ENCODE results near the gene IRF2BPL. TPM values are rescaled to one million over a fixed set of nuclear protein-coding genes. Genes with fewer than 3 reads are reported as not detected.

IRF2BPL gene
- total RNA-seq, 2 donors from 2014 or later = 113 to 141 TPM

DNA sequence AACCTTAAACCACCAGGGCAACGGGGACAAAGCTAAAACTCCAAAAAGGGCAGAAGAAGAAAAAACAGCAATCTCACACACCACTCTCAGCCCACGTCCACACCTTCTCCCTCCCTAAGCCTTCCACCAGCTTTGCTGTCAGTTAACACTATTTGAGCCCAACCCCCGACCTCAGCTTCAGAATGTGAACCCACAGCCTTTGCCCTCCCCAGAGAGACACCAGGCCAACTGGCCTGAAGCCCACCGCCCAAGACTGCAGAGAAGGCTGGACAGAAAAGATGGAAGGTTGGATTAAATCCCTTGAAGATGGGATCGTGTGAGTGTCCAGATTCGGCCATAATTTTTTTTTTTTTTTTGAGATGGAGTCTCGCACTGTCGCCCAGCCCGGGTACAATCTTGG, 22.4 kb downstream of the IRF2BPL start:
- peaks cover 24% of the 10 kb centered on the region for H3K4me1 ChIP-seq (replicated peaks)
- no peaks in the 10 kb centered on the region for H3K36me3 ChIP-seq
- no peak overlapping the region for H3K4me3 ChIP-seq
- no peaks in the 10 kb centered on the region for H3K9me3 ChIP-seq
- TF ChIP-seq POLR2AphosphoS5 (IDR thresholded peaks at IDR 0.05) (no peak), POLR2A (IDR thresholded peaks at IDR 0.05) (no peak)
- TF ChIP-seq, protein P1, sequence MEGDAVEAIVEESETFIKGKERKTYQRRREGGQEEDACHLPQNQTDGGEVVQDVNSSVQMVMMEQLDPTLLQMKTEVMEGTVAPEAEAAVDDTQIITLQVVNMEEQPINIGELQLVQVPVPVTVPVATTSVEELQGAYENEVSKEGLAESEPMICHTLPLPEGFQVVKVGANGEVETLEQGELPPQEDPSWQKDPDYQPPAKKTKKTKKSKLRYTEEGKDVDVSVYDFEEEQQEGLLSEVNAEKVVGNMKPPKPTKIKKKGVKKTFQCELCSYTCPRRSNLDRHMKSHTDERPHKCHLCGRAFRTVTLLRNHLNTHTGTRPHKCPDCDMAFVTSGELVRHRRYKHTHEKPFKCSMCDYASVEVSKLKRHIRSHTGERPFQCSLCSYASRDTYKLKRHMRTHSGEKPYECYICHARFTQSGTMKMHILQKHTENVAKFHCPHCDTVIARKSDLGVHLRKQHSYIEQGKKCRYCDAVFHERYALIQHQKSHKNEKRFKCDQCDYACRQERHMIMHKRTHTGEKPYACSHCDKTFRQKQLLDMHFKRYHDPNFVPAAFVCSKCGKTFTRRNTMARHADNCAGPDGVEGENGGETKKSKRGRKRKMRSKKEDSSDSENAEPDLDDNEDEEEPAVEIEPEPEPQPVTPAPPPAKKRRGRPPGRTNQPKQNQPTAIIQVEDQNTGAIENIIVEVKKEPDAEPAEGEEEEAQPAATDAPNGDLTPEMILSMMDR (IDR thresholded peaks at IDR 0.05) = no peak
- intact Hi-C loops (cut with DNase I) = no loop called here
- WGBS = 54% methylated on average over 9 of the region's 9 CpGs
- DNase-seq (ENCODE audit: low spot score) = no peak
- H3K27ac ChIP-seq = peak overlapping the region; percentile 87 to 92
- no peaks in the 10 kb centered on the region for H3K27me3 ChIP-seq (replicated peaks; ENCODE audit: insufficient read depth)

DNA sequence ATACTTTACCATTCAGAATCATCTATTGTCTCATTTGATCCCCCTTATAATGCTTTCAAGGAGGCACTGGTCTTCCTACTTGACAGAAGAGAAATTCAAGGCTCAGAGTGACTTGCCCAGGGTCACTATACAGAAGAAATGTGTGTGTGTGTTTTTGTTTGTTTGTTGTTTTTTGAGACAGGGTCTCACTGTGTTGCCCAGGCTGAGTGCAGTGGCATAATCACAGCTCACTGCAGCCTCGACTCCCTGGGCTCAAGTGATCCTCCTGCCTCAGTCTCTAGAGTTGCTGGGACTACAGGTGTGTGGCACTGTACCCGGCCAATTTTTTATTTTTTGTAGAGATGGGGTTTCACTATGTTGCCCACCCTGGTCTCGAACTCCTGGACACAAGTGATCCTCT, 22.9 kb downstream of the IRF2BPL start:
- peaks cover 28% of the 10 kb centered on the region for H3K4me1 ChIP-seq (replicated peaks)
- peak overlapping the region; percentile 87 to 92 for H3K27ac ChIP-seq
- no peak overlapping the region for H3K4me3 ChIP-seq
- H3K27me3 ChIP-seq (replicated peaks; ENCODE audit: insufficient read depth) = no peaks in the 10 kb centered on the region
- H3K9me3 ChIP-seq = no peaks in the 10 kb centered on the region
- no peaks in the 10 kb centered on the region for H3K36me3 ChIP-seq
- no peak for DNase-seq (ENCODE audit: low spot score)
- WGBS = 85% methylated on average over 3 of the region's 3 CpGs
- TF ChIP-seq, protein P1 (IDR thresholded peaks at IDR 0.05) = no peak
- TF ChIP-seq POLR2AphosphoS5 (IDR thresholded peaks at IDR 0.05) (no peak), POLR2A (IDR thresholded peaks at IDR 0.05) (no peak)
- intact Hi-C loops (cut with DNase I) = no loop called here

DNA sequence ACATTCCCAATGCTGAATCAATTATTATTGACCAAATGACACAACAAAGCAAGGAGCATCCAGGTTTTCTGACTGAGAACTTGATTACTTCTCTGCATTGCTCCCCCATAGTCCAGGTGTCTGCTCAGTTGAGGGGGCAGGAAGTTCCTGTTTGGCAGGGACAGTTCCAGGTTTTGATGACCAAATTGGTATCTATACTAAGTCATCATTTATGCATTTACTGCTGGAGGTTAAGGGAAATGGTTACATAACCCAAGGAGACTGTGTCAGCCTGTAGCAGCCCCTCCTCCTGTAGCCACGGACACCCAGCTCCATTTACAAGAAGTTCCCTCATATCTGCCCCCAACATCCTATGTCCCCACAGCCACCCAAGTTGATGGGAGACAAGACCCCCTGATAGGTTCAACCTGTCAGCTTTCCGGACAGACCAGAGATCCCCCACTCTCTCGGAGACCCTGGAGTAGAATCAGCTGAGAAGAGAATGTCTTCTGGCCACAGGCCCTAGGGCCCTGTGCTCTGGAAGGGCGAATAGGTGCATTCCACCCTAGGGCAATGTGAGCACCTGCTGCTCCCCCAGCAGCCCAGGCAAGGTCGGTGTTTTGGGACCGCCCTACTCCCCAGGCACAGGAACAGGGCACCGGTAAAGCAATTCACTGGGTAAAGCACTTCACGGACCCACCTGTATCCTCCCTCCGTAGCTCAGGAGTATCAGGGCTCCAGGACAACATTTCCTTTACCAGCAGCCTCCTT, 23.6 kb downstream of the IRF2BPL start:
- no peak for DNase-seq (ENCODE audit: low spot score)

DNA sequence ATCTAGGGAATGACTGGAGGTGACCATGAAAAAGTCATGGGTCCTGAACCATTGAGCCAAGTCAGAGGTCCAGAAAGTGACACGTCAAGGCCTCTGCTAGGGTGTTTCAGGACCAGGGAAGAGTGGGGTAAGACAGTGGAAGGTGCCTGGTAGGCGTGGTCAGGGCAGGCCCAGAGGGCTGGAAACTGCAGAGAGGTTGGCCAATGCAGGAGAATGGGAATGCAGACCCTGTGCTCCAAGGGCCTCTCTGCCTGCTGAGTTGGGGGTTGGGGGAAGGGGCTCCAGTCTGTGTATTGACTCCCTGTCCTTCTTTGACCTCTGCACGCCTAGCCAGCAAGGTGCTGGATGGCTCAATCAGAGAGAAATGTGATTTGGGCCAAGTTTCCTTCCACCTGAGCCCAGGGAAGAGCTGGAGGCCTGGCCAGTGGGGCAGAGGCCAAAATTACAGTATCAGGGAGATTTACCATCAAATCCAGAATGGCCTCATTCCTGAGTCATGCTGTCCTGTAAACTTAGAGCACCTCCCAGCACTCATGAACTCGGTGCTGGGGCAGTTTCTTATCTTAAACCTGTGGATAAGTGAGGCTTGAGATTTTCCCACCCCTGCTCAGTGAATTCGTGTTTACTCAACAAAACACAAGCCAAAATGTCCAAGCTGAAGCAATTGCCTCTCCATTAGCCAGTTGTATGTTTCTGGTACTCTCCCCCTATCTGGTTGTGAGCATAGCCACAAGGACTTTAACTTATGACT, 24.4 kb downstream of the IRF2BPL start:
- no peak for DNase-seq (ENCODE audit: low spot score)
- Histone ChIP-seq H3K4me3 (no peak overlapping the region), H3K36me3 (no peaks in the 10 kb centered on the region), H3K27ac (peak overlapping the region; percentile 30 to 92), H3K4me1 (replicated peaks) (peaks cover 32% of the 10 kb centered on the region), H3K9me3 (no peaks in the 10 kb centered on the region), H3K27me3 (replicated peaks; ENCODE audit: insufficient read depth) (no peaks in the 10 kb centered on the region)
- intact Hi-C loops (cut with DNase I) = no loop called here
- TF ChIP-seq, protein P1 (IDR thresholded peaks at IDR 0.05) = no peak
- TF ChIP-seq POLR2AphosphoS5 (IDR thresholded peaks at IDR 0.05) (peak; percentile 29), POLR2A (IDR thresholded peaks at IDR 0.05) (no peak)
- WGBS = 66% methylated on average over 5 of the region's 5 CpGs

More for the DNA sequence above, 23.6 kb downstream of the IRF2BPL start:
- H3K9me3 ChIP-seq = no peaks in the 10 kb centered on the region
- TF ChIP-seq POLR2AphosphoS5 (IDR thresholded peaks at IDR 0.05) (no peak), POLR2A (IDR thresholded peaks at IDR 0.05) (no peak)
- TF ChIP-seq, protein P1 (IDR thresholded peaks at IDR 0.05) = no peak
- no peaks in the 10 kb centered on the region for H3K36me3 ChIP-seq
- intact Hi-C loops (cut with DNase I) = no loop called here
- H3K4me1 ChIP-seq (replicated peaks) = peaks cover 29% of the 10 kb centered on the region
- 70% methylated on average over 9 of the region's 9 CpGs for WGBS
- no peak overlapping the region for H3K4me3 ChIP-seq
- peak overlapping the region; percentile 87 to 92 for H3K27ac ChIP-seq
- H3K27me3 ChIP-seq (replicated peaks; ENCODE audit: insufficient read depth) = no peaks in the 10 kb centered on the region

Data from prostate gland (tissue), 2 donors.